Astrocyte (in vitro differentiated cells and primary cell): ENCODE measurements around the gene RNF217.

Source experiments
- EZH2 ChIP-seq: IDR thresholded peaks from 2 replicates; pipeline ENCODE4 v1.6.1; 2012; ENCODE audit warnings: mild to moderate bottlenecking, low read length, inconsistent platforms; ENCODE audit not compliant: insufficient read depth
- TF ChIP-seq, protein P1 (sequence below): IDR thresholded peaks from 2 replicates; pipeline ENCODE4 v1.5.1; 2011; ENCODE audit warnings: low read depth, mild to moderate bottlenecking, inconsistent platforms, low read length, moderate library complexity; ENCODE audit not compliant: insufficient read depth

DNA sequence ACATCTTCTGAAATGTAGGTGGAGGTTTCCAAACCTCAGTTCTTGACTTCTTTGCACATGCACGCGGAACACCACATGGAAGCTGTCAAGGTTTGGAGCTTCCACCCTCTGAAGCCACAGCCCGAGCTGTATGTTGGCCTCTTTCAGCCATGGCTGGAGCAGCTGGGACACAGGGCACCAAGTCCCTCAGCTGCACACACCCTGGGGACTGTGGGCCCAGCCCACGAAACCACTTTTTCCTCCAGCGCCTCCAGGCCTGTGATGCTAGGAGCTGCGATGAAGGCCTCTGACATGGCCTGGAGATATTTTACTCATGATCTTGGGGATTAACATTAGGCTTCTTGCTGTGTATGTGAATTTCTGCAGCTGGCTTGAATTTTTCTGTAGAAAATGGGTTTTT lies 68.7 kb downstream of the RNF217 start:
- TF ChIP-seq, protein P1, sequence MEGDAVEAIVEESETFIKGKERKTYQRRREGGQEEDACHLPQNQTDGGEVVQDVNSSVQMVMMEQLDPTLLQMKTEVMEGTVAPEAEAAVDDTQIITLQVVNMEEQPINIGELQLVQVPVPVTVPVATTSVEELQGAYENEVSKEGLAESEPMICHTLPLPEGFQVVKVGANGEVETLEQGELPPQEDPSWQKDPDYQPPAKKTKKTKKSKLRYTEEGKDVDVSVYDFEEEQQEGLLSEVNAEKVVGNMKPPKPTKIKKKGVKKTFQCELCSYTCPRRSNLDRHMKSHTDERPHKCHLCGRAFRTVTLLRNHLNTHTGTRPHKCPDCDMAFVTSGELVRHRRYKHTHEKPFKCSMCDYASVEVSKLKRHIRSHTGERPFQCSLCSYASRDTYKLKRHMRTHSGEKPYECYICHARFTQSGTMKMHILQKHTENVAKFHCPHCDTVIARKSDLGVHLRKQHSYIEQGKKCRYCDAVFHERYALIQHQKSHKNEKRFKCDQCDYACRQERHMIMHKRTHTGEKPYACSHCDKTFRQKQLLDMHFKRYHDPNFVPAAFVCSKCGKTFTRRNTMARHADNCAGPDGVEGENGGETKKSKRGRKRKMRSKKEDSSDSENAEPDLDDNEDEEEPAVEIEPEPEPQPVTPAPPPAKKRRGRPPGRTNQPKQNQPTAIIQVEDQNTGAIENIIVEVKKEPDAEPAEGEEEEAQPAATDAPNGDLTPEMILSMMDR = no peak
- TF ChIP-seq EZH2 = no peak
